VCaP (cell line): Measurements from ENCODE around the gene VGF.
"Not testable (repeated sequence)": the region's sequence is repeated elsewhere in the genome, so short reads cannot be mapped to it uniquely, and the experiment has no call there.

Source experiments
- H3K27ac ChIP-seq: fragments of 450-650 bp; 2 replicates; pipeline ENCODE4 v1.5.1; 2017
- CTCF ChIP-seq: fragments of 450-650 bp; conservative IDR thresholded peaks from 2 replicates; pipeline ENCODE4 v1.5.1; 2017; ENCODE audit warnings: mild to moderate bottlenecking, moderate library complexity

Gene VGF

GRCh38 chr7:101138213-101138870, 27.0 kb downstream of the VGF start:
- H3K27ac ChIP-seq, result peak overlapping the region; percentile 34
- peak; percentile 94 for TF ChIP-seq CTCF

- no peak for TF ChIP-seq CTCF
- peak overlapping the region; percentile 34 for H3K27ac ChIP-seq
Measured at GRCh38 chr7:101137651-101138212, 27.6 kb downstream of the VGF start.

DNA sequence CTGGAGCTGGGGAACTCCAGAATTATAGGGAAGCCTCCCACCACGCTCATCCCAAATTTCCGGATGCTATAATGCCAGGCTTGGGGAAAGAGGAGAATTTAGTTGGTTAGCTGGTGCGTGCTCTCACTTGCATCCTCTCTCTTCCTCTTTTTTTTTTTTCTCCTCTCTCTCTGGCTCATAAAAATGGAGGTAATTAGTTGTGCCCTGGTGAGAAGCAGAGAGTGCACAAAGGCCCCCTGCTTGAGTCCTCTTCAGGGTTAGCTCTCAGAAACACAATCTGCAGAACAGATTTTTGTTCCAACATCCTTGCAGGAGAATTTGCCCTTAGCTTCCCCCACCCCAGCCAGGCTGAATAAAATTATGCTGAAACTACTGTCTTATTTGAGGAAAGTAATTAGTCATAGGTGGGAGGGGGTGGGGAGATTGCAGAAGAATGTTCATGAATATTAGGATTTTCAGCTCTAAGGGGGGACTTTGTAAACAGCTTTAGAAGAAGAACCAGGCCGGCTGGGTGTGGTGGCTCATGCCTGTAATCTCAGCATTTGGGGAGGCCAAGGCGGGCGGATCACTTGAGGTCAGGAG, 30.9 kb downstream of the VGF start:
- no peak for TF ChIP-seq CTCF
- H3K27ac ChIP-seq, result no peak overlapping the region

DNA sequence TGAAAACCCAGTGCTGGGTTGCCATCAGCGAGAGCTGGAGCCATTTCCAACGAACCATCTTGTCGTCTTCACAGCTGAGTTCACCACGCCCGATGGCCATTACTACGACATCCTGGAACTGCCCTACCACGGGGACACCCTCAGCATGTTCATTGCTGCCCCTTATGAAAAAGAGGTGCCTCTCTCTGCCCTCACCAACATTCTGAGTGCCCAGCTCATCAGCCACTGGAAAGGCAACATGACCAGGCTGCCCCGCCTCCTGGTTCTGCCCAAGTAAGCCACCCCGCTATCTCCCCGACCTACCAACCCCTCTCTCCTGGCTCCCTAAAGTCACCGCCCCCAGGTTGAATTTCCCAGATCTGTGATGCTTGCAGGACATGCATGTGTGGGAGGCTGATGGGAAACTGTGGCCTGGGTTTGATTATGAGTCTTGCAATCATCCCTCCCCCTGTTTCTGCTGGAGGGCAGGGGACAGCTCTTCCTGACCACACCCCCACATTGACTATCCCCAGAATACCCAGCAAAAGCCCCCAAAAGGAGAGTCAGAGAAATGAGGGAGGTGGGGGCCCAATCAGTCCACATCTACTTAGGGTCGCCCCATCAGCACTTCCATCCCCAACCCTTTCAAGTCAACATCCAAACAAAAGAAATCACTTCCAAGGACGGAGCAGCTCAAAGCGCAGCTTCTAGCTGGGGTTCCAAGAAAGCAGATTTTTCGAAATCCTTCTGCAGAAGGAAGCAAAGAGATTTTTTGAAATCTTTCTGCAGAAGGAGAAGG, 31.6 kb downstream of the VGF start:
- no peak for TF ChIP-seq CTCF
- H3K27ac ChIP-seq, result no peak overlapping the region

GRCh38 chr7:101132626-101133600, 32.5 kb downstream of the VGF start:
- not testable (repeated sequence) for H3K27ac ChIP-seq

- no peak for TF ChIP-seq CTCF
- no peak overlapping the region for H3K27ac ChIP-seq
Measured at GRCh38 chr7:101129603-101130117, 35.7 kb downstream of the VGF start.
